HepG2 (cell line): ENCODE measurements around the gene SCGB3A2. TPM values are rescaled to one million over a fixed set of nuclear protein-coding genes. Genes with fewer than 3 reads are reported as not detected.

ENCODE experiments used
- ARID4A ChIP-seq: sonication (generic); formaldehyde crosslinking; IDR thresholded peaks from 2 replicates; pipeline ENCODE4 v1.5.0; 2020; ENCODE audit warnings: mild to moderate bottlenecking, missing genetic modification reagents, borderline replicate concordance
- CENPBD1 ChIP-seq: sonication (generic); formaldehyde crosslinking; IDR thresholded peaks from 2 replicates; pipeline ENCODE4 v1.8.0; 2022; ENCODE audit warnings: missing genetic modification reagents, low read depth, mild to moderate bottlenecking, borderline replicate concordance
- ZBTB43 ChIP-seq: sonication (generic); formaldehyde crosslinking; conservative IDR thresholded peaks from 2 replicates; pipeline ENCODE4 v1.4.0; 2020; ENCODE audit warnings: missing genetic modification reagents
- ZNF124 ChIP-seq: sonication (generic); formaldehyde crosslinking; IDR thresholded peaks from 2 replicates; pipeline ENCODE4 v1.4.0; 2020; ENCODE audit warnings: missing genetic modification reagents
- ZNF460 ChIP-seq: sonication (generic); formaldehyde crosslinking; IDR thresholded peaks from 2 replicates; pipeline ENCODE4 v1.5.1; 2020; ENCODE audit warnings: missing genetic modification reagents, mild to moderate bottlenecking, borderline replicate concordance
- polyA plus RNA-seq, 8 experiments: library from polyadenylated mRNA; depleted of rRNA in 3 of 8; stranded (reverse) in 7 of 8; unstranded in 1 of 8; fragments of >200 nt; fragmentation: Illumina TruSeq in 4 of 8; extraction: Trizol in 4 of 8; gene quantifications; 2 replicates each; pipeline versions ENCODE4 v1.2.1 to v1.2.3, GENCODE V29; 2011 to 2016; ENCODE audit warnings: low read depth in 4 of 8, missing spikeins in 1 of 8, mixed read lengths in 1 of 8; ENCODE audit not compliant: insufficient read depth in 1 of 8
- total RNA-seq, 5 experiments: library from RNA; depleted of rRNA; stranded (reverse); fragments of >200 nt; fragmentation: Illumina TruSeq; extraction: Trizol; gene quantifications; 2 replicates each; pipeline ENCODE4 v1.2.3, GENCODE V29; 2016; ENCODE audit warnings: low read depth in 1 of 5
- TF ChIP-seq, protein P1 (sequence below): sonication (generic); formaldehyde crosslinking; IDR thresholded peaks from one replicate; pipeline ENCODE4 v1.5.1; 2020; ENCODE audit warnings: mild to moderate bottlenecking, missing genetic modification reagents; ENCODE audit errors: not compliant biosample characterization

SCGB3A2 gene
- total and polyA plus RNA-seq, 2 of the 13 experiments (the other 11 are each of a cell fraction or from before 2014, with no cell fraction given) = not detected

DNA sequence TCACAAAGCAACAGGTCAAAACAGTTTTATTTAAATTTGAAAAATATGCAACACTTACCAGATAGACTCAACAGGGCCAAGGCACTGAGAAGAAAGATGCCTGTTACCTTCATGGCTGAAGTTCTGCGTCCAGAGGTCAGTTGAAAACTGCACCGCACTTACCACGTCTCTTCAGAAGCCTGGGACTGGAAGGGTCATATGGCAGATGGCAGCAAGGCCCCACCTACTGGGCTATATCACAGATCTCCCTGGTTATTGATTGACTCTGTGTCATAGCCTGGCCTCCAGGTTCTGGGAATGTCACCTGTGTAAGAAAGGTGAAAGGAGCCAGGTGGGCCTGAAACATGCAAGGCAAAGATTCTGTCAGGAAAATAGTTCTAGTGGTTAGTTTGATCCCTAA, 47.0 kb upstream of the SCGB3A2 start, which contains the start of gene SPINK1 (continued):
- TF ChIP-seq, protein P1, sequence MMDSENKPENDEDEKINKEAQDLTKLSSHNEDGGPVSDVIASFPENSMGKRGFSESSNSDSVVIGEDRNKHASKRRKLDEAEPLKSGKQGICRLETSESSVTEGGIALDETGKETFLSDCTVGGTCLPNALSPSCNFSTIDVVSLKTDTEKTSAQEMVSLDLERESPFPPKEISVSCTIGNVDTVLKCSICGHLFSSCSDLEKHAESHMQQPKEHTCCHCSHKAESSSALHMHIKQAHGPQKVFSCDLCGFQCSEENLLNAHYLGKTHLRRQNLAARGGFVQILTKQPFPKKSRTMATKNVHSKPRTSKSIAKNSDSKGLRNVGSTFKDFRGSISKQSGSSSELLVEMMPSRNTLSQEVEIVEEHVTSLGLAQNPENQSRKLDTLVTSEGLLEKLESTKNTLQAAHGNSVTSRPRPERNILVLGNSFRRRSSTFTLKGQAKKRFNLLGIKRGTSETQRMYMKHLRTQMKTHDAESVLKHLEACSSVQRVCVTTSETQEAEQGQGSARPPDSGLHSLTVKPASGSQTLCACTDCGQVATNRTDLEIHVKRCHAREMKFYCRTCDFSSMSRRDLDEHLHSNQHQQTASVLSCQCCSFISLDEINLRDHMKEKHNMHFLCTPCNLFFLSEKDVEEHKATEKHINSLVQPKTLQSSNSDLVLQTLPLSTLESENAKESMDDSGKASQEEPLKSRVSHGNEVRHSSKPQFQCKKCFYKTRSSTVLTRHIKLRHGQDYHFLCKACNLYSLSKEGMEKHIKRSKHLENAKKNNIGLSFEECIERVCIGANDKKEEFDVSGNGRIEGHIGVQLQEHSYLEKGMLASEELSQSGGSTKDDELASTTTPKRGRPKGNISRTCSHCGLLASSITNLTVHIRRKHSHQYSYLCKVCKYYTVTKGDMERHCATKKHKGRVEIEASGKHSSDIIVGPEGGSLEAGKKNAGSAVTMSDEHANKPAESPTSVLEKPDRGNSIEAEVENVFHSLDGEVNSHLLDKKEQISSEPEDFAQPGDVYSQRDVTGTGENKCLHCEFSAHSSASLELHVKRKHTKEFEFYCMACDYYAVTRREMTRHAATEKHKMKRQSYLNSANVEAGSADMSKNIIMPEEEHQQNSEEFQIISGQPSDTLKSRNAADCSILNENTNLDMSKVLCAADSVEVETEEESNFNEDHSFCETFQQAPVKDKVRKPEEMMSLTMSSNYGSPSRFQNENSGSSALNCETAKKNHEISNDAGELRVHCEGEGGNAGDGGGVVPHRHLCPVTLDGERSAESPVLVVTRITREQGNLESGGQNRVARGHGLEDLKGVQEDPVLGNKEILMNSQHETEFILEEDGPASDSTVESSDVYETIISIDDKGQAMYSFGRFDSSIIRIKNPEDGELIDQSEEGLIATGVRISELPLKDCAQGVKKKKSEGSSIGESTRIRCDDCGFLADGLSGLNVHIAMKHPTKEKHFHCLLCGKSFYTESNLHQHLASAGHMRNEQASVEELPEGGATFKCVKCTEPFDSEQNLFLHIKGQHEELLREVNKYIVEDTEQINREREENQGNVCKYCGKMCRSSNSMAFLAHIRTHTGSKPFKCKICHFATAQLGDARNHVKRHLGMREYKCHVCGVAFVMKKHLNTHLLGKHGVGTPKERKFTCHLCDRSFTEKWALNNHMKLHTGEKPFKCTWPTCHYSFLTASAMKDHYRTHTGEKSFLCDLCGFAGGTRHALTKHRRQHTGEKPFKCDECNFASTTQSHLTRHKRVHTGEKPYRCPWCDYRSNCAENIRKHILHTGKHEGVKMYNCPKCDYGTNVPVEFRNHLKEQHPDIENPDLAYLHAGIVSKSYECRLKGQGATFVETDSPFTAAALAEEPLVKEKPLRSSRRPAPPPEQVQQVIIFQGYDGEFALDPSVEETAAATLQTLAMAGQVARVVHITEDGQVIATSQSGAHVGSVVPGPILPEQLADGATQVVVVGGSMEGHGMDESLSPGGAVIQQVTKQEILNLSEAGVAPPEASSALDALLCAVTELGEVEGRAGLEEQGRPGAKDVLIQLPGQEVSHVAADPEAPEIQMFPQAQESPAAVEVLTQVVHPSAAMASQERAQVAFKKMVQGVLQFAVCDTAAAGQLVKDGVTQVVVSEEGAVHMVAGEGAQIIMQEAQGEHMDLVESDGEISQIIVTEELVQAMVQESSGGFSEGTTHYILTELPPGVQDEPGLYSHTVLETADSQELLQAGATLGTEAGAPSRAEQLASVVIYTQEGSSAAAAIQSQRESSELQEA (CRISPR knock-in tag) = no peak
- TF ChIP-seq ZNF460 (CRISPR knock-in tag) = no peak
- TF ChIP-seq ZNF124 (CRISPR knock-in tag) = no peak
- no peak for TF ChIP-seq ZBTB43 (CRISPR knock-in tag)
- no peak for TF ChIP-seq CENPBD1 (CRISPR knock-in tag)
- no peak for TF ChIP-seq ARID4A (CRISPR knock-in tag)
